Large intestine (tissue), 3 donors: ENCODE measurements around the gene CYP4F11. TPM values are rescaled to one million over a fixed set of nuclear protein-coding genes. Genes with fewer than 3 reads are reported as not detected.
"Not testable (repeated sequence)": the region's sequence is repeated elsewhere in the genome, so short reads cannot be mapped to it uniquely, and the experiment has no call there.

Source experiments
- DNase-seq, 2 donors: peaks; one replicate each; pipeline versions ENCODE4 v3.0.0 to v3.0.0-alpha.2; 2013
- H3K27ac ChIP-seq: one replicate; pipeline ENCODE4 v1.5.1; 2013; ENCODE audit warnings: low read length
- H3K27me3 ChIP-seq: 2 replicates; pipeline ENCODE4 v1.6.1; 2013; ENCODE audit warnings: low read length; ENCODE audit not compliant: control insufficient read depth, insufficient read depth
- H3K36me3 ChIP-seq: 2 replicates; pipeline ENCODE4 v1.6.1; 2013; ENCODE audit warnings: low read length; ENCODE audit not compliant: control insufficient read depth, insufficient read depth
- H3K4me1 ChIP-seq: one replicate; pipeline ENCODE4 v1.6.1; 2013; ENCODE audit warnings: low read length; ENCODE audit not compliant: control insufficient read depth, insufficient read depth
- H3K4me3 ChIP-seq: one replicate; pipeline ENCODE4 v1.5.1; 2013; ENCODE audit warnings: low read length
- H3K9me3 ChIP-seq: one replicate; pipeline ENCODE4 v1.6.1; 2013; ENCODE audit warnings: mild to moderate bottlenecking, low read depth, low read length, moderate library complexity; ENCODE audit not compliant: control insufficient read depth
- WGBS: methylation state at CpG from one replicate; pipeline ENCODE4 v1.1.5; 2013; ENCODE audit warnings: low lambda C conversion rate; ENCODE audit not compliant: insufficient coverage; 5-methylcytosine and 5-hydroxymethylcytosine counted together
- polyA plus RNA-seq: library from polyadenylated mRNA; unstranded; fragments of 120-200 nt; gene quantifications from one replicate; pipeline ENCODE4 v1.2.1, GENCODE V29; 2013

The CYP4F11 gene
- polyA plus RNA-seq, 1 donor: 0.18 TPM

- Histone ChIP-seq H3K9me3 (peaks cover 5% of the 10 kb centered on the region), H3K4me3 (no peak within 1 kb of the TSS), H3K36me3 (no peaks in the 10 kb centered on the region), H3K27me3 (no peaks in the 10 kb centered on the region), H3K27ac (no peak within 1 kb of the TSS), H3K4me1 (no peaks in the 10 kb centered on the region)
- DNase-seq: no peak
These were observed 14.1 kb upstream of the CYP4F11 start, which contains the start of gene OR10H4 for GRCh38 chr19:15948223-15949058. Gene OR10H4, plus strand, starts transcription at chr19:15949008. Its CDS starts 0 bp downstream, at chr19:15949008.

- no peaks in the 10 kb centered on the region for H3K27me3 ChIP-seq
- DNase-seq: no peak
These were observed 11.0 kb upstream of the CYP4F11 start for GRCh38 chr19:15945301-15945700.

GRCh38 chr19:15944401-15944800 lies 10.1 kb upstream of the CYP4F11 start:
- Histone ChIP-seq H3K9me3 (peaks cover 5% of the 10 kb centered on the region), H3K27me3 (no peaks in the 10 kb centered on the region), H3K36me3 (no peaks in the 10 kb centered on the region), H3K4me3 (no peak overlapping the region), H3K4me1 (no peaks in the 10 kb centered on the region), H3K27ac (no peak overlapping the region)
- 76% methylated on average over 4 of the region's 4 CpGs for WGBS
- DNase-seq: no peak

More at GRCh38 chr19:15945301-15945700, 11.0 kb upstream of the CYP4F11 start:
- H3K9me3 ChIP-seq: peaks cover 5% of the 10 kb centered on the region
- no peak overlapping the region for H3K27ac ChIP-seq
- no peak overlapping the region for H3K4me3 ChIP-seq
- H3K4me1 ChIP-seq: no peaks in the 10 kb centered on the region
- H3K36me3 ChIP-seq: no peaks in the 10 kb centered on the region
- WGBS: 79% methylated on average over 2 of the region's 4 CpGs

GRCh38 chr19:15937771-15938170 lies 3.4 kb upstream of the CYP4F11 start:
- WGBS: no CpG with 5 or more reads among the region's 2 CpGs
- DNase-seq: no peak
- Histone ChIP-seq H3K36me3 (no peaks in the 10 kb centered on the region), H3K27me3 (peaks cover 17% of the 10 kb centered on the region), H3K9me3 (no peaks in the 10 kb centered on the region), H3K4me3 (no peak overlapping the region), H3K27ac (no peak overlapping the region), H3K4me1 (no peaks in the 10 kb centered on the region)

- no peak overlapping the region for H3K4me3 ChIP-seq
- peaks cover 17% of the 10 kb centered on the region for H3K27me3 ChIP-seq
- no peak overlapping the region for H3K27ac ChIP-seq
- H3K4me1 ChIP-seq: no peaks in the 10 kb centered on the region
- no peaks in the 10 kb centered on the region for H3K9me3 ChIP-seq
- no peaks in the 10 kb centered on the region for H3K36me3 ChIP-seq
- WGBS: no CpG with 5 or more reads among the region's 2 CpGs
- DNase-seq: no peak
These were observed 2.6 kb upstream of the CYP4F11 start for GRCh38 chr19:15936950-15937349.

GRCh38 chr19:15936173-15936572 lies 1.8 kb upstream of the CYP4F11 start:
- no peak overlapping the region for H3K27ac ChIP-seq
- WGBS: no CpG with 5 or more reads among the region's 3 CpGs

GRCh38 chr19:15935167-15935702 lies 906 bp upstream of the CYP4F11 start:
- no peak overlapping the region for H3K27ac ChIP-seq
- no peaks in the 10 kb centered on the region for H3K4me1 ChIP-seq
- H3K27me3 ChIP-seq: peaks cover 24% of the 10 kb centered on the region
- H3K9me3 ChIP-seq: no peaks in the 10 kb centered on the region
- H3K36me3 ChIP-seq: no peaks in the 10 kb centered on the region
- H3K4me3 ChIP-seq: no peak overlapping the region
- no peak for DNase-seq
- whole genome bisulfite sequencing: 63% methylated on average over 2 of the region's 3 CpGs

More at GRCh38 chr19:15936173-15936572, 1.8 kb upstream of the CYP4F11 start:
- no peak overlapping the region for H3K4me3 ChIP-seq
- H3K27me3 ChIP-seq: peaks cover 19% of the 10 kb centered on the region
- no peaks in the 10 kb centered on the region for H3K9me3 ChIP-seq
- H3K36me3 ChIP-seq: no peaks in the 10 kb centered on the region
- no peak for DNase-seq
- no peaks in the 10 kb centered on the region for H3K4me1 ChIP-seq

GRCh38 chr19:15933761-15934331 lies 483 bp downstream of the CYP4F11 start:
- not testable (repeated sequence) for H3K27ac ChIP-seq, H3K9me3 ChIP-seq, H3K4me3 ChIP-seq, H3K4me1 ChIP-seq, H3K36me3 ChIP-seq, DNase-seq
- peaks cover 24% of the 10 kb centered on the region for H3K27me3 ChIP-seq
- no CpG with 5 or more reads among the region's 12 CpGs for WGBS

- WGBS: 100% methylated on average over 1 of the region's 3 CpGs
- no peaks in the 10 kb centered on the region for H3K36me3 ChIP-seq
- peaks cover 9% of the 10 kb centered on the region for H3K27me3 ChIP-seq
- no peak overlapping the region for H3K4me3 ChIP-seq
- no peak overlapping the region for H3K27ac ChIP-seq
- H3K9me3 ChIP-seq: no peaks in the 10 kb centered on the region
- no peak for DNase-seq
- H3K4me1 ChIP-seq: no peaks in the 10 kb centered on the region
These were observed 6.0 kb downstream of the CYP4F11 start for GRCh38 chr19:15928321-15928720.

GRCh38 chr19:15926484-15926883 lies 7.8 kb downstream of the CYP4F11 start:
- Histone ChIP-seq H3K36me3 (no peaks in the 10 kb centered on the region), H3K9me3 (no peaks in the 10 kb centered on the region), H3K4me3 (no peak overlapping the region), H3K27me3 (peaks cover 9% of the 10 kb centered on the region), H3K27ac (no peak overlapping the region), H3K4me1 (no peaks in the 10 kb centered on the region)
- DNase-seq: peak; percentile 11 to 37
- WGBS: no CpG with 5 or more reads among the region's 1 CpG
